HUES6 (cell line): ENCODE measurements around the gene TLX1.
"Not testable (repeated sequence)": the region's sequence is repeated elsewhere in the genome, so short reads cannot be mapped to it uniquely, and the experiment has no call there.

Experiments
- H3K27ac ChIP-seq: 2 replicates; pipeline ENCODE4 v1.7.0; 2013; ENCODE audit warnings: low read depth, mild to moderate bottlenecking, low read length, inconsistent platforms
- H3K27me3 ChIP-seq: 2 replicates; pipeline ENCODE4 v1.6.1; 2013; ENCODE audit warnings: low read length; ENCODE audit not compliant: control insufficient read depth, insufficient read depth
- H3K36me3 ChIP-seq: 2 replicates; pipeline ENCODE4 v1.6.1; 2013; ENCODE audit warnings: low read length; ENCODE audit not compliant: control insufficient read depth, insufficient read depth
- H3K4me1 ChIP-seq: 2 replicates; pipeline ENCODE4 v1.6.1; 2013; ENCODE audit warnings: low read length; ENCODE audit not compliant: control insufficient read depth, insufficient read depth
- H3K4me3 ChIP-seq: 2 replicates; pipeline ENCODE4 v1.5.1; 2013; ENCODE audit warnings: low read depth, low read length
- H3K9ac ChIP-seq: one replicate; pipeline ENCODE4 v1.6.1; 2013; ENCODE audit warnings: mild to moderate bottlenecking, low read length
- H3K9me3 ChIP-seq: 2 replicates; pipeline ENCODE4 v1.6.1; 2013; ENCODE audit warnings: low read depth, low read length; ENCODE audit not compliant: control insufficient read depth, insufficient read depth

Gene TLX1

GRCh38 chr10:101145145-101145544 lies 14.0 kb downstream of the TLX1 start:
- no peaks in the 10 kb centered on the region for H3K36me3 ChIP-seq
- H3K27me3 ChIP-seq = peaks cover 100% of the 10 kb centered on the region
- no peak overlapping the region for H3K4me3 ChIP-seq
- peaks cover 8% of the 10 kb centered on the region; the same call in 1 of the 2 replicates for H3K9me3 ChIP-seq
- H3K27ac ChIP-seq = no peak overlapping the region
- peaks cover 22% of the 10 kb centered on the region for H3K4me1 ChIP-seq
- H3K9ac ChIP-seq = no peak overlapping the region

- H3K4me3 ChIP-seq = peak overlapping the region; percentile 52
- peak overlapping the region; percentile 2 for H3K9ac ChIP-seq
- no peak overlapping the region for H3K27ac ChIP-seq
- peaks cover 17% of the 10 kb centered on the region for H3K4me1 ChIP-seq
- H3K27me3 ChIP-seq = peaks cover 100% of the 10 kb centered on the region
- peaks cover 8% of the 10 kb centered on the region; the same call in 1 of the 2 replicates for H3K9me3 ChIP-seq
- H3K36me3 ChIP-seq = no peaks in the 10 kb centered on the region
Observed at GRCh38 chr10:101145750-101146391, 14.8 kb downstream of the TLX1 start.

- Histone ChIP-seq H3K9ac (peak overlapping the region; percentile 2), H3K4me3 (peak overlapping the region; percentile 52), H3K27me3 (peaks cover 100% of the 10 kb centered on the region), H3K9me3 (peaks cover 8% of the 10 kb centered on the region; the same call in 1 of the 2 replicates), H3K4me1 (peaks cover 16% of the 10 kb centered on the region), H3K27ac (no peak overlapping the region), H3K36me3 (no peaks in the 10 kb centered on the region)
Observed at GRCh38 chr10:101146392-101147251, 15.5 kb downstream of the TLX1 start.

GRCh38 chr10:101151395-101151794 lies 20.3 kb downstream of the TLX1 start:
- Histone ChIP-seq H3K27me3 (peaks cover 83% of the 10 kb centered on the region), H3K27ac (no peak overlapping the region), H3K36me3 (no peaks in the 10 kb centered on the region), H3K4me3 (no peak overlapping the region), H3K9me3 (peaks cover 8% of the 10 kb centered on the region; the same call in 1 of the 2 replicates), H3K4me1 (peaks cover 6% of the 10 kb centered on the region), H3K9ac (no peak overlapping the region)

GRCh38 chr10:101152316-101152715 lies 21.2 kb downstream of the TLX1 start:
- H3K27me3 ChIP-seq = peaks cover 77% of the 10 kb centered on the region
- no peaks in the 10 kb centered on the region for H3K4me1 ChIP-seq
- no peaks in the 10 kb centered on the region for H3K36me3 ChIP-seq
- no peak overlapping the region for H3K27ac ChIP-seq
- no peak overlapping the region for H3K9ac ChIP-seq
- H3K9me3 ChIP-seq = peaks cover 8% of the 10 kb centered on the region; the same call in 1 of the 2 replicates
- H3K4me3 ChIP-seq = no peak overlapping the region

- not testable (repeated sequence) for H3K9ac ChIP-seq
- H3K27me3 ChIP-seq = peaks cover 70% of the 10 kb centered on the region
Observed at GRCh38 chr10:101154506-101154905, 23.4 kb downstream of the TLX1 start.

GRCh38 chr10:101155896-101156295 lies 24.8 kb downstream of the TLX1 start:
- no peaks in the 10 kb centered on the region for H3K36me3 ChIP-seq
- no peak overlapping the region for H3K9ac ChIP-seq
- peaks cover 16% of the 10 kb centered on the region for H3K4me1 ChIP-seq
- H3K27me3 ChIP-seq = peaks cover 61% of the 10 kb centered on the region
- H3K9me3 ChIP-seq = no peaks in the 10 kb centered on the region; the same call in 1 of the 2 replicates
- no peak overlapping the region for H3K4me3 ChIP-seq
- H3K27ac ChIP-seq = no peak overlapping the region

More at GRCh38 chr10:101154506-101154905, 23.4 kb downstream of the TLX1 start:
- not testable (repeated sequence) for H3K36me3 ChIP-seq, H3K4me3 ChIP-seq, H3K27ac ChIP-seq, H3K9me3 ChIP-seq
- peaks cover 12% of the 10 kb centered on the region; the same call in 1 of the 2 replicates for H3K4me1 ChIP-seq

GRCh38 chr10:101157756-101158458 lies 26.8 kb downstream of the TLX1 start:
- Histone ChIP-seq H3K27me3 (peaks cover 61% of the 10 kb centered on the region), H3K4me1 (peaks cover 22% of the 10 kb centered on the region), H3K9ac (no peak overlapping the region), H3K27ac (no peak overlapping the region), H3K9me3 (no peaks in the 10 kb centered on the region; the same call in 1 of the 2 replicates), H3K36me3 (no peaks in the 10 kb centered on the region), H3K4me3 (no peak overlapping the region)

- Histone ChIP-seq H3K36me3 (no peaks in the 10 kb centered on the region), H3K4me3 (no peak overlapping the region), H3K27ac (no peak overlapping the region), H3K4me1 (peaks cover 22% of the 10 kb centered on the region), H3K9me3 (no peaks in the 10 kb centered on the region; the same call in 1 of the 2 replicates), H3K9ac (no peak overlapping the region), H3K27me3 (peaks cover 61% of the 10 kb centered on the region)
Observed at GRCh38 chr10:101158459-101159058, 27.5 kb downstream of the TLX1 start.

- peaks cover 46% of the 10 kb centered on the region for H3K27me3 ChIP-seq
- H3K9ac ChIP-seq = no peak overlapping the region
- peaks cover 22% of the 10 kb centered on the region for H3K4me1 ChIP-seq
- H3K4me3 ChIP-seq = no peak overlapping the region
- H3K27ac ChIP-seq = no peak overlapping the region
- no peaks in the 10 kb centered on the region; the same call in 1 of the 2 replicates for H3K9me3 ChIP-seq
- H3K36me3 ChIP-seq = no peaks in the 10 kb centered on the region
Observed at GRCh38 chr10:101161494-101162299, 30.6 kb downstream of the TLX1 start.
